ENCODE results near the gene ENOX1. TPM values are rescaled to one million over a fixed set of nuclear protein-coding genes. Genes with fewer than 3 reads are reported as not detected.

The ENOX1 gene
- total and polyA plus RNA-seq, 2 of the 13 experiments (the other 11 are each of a cell fraction or from before 2014, with no cell fraction given), result not detected

DNA sequence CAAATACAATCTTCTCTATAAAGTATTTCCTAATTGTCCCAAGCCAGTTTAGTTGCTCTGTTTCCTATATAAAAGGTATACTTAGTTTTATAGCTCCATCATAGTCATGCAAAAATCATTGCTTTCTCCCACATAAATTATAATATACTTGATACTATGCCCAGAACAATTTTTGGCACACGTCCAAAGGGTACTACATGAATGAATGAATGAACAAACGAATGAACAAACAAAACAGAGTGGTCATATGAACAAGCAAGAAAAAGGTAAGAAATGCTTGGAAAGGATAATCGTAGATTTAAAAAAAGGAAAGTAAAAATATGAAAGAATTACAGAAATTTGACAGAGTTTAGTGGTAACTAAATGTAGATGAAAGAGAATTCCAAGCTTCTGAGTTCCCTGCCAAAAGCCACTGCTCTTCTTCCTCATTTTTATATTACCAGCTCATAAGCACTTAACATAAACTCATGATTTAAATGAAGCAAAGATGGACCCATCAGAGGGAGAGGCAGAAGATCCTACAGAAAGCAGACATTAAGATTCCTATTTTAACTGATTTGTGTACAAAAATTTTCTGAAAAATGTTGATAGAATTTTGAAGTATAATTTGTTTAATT is 123.2 kb downstream of the ENOX1 start:
- no peaks in the 10 kb centered on the region for H4K20me1 ChIP-seq (ENCODE audit: insufficient read depth, low read length)
- intact Hi-C loops (cut with micrococcal nuclease; ENCODE audit: unreplicated experiment), result no loop called here
- ATAC-seq (no peak), FAIRE-seq (no peak), DNase-seq (ENCODE audit: low spot score) (no peak)
- no peak overlapping the region for H3K4me3 ChIP-seq (replicated peaks in 1 of 3; ENCODE audit: insufficient read depth in 1 of 3, low read depth in 2 of 3, low read length in 3 of 3)
- H3K36me3 ChIP-seq (replicated peaks in 1 of 2; ENCODE audit: control insufficient read depth in 1 of 2, insufficient read depth in 2 of 2, low read length in 2 of 2), result no peaks in the 10 kb centered on the region
- H3K9me3 ChIP-seq (ENCODE audit: low read length), result no peaks in the 10 kb centered on the region
- no peaks in the 10 kb centered on the region for H3K79me2 ChIP-seq (ENCODE audit: insufficient read depth, low read length)
- ChIA-PET CTCF (ENCODE audit: low intra/inter-chr PET ratio, low total read pairs) (no interaction called here), POLR2A (no interaction called here)
- H3K4me2 ChIP-seq (ENCODE audit: low read depth, low read length), result no peak overlapping the region
- H2AFZ ChIP-seq (ENCODE audit: low read length), result no peak overlapping the region
- 0% methylated on average over 3 of the region's 3 CpGs for WGBS (ENCODE audit: low lambda C conversion rate)
- in situ Hi-C loops (cut with HindIII; ENCODE audit: extremely low pct_ligation_motif_present, low pct_unique_long_range_greater_than_20kb), result no loop called here
- H3K27me3 ChIP-seq (ENCODE audit: control insufficient read depth in 1 of 2, insufficient read depth in 2 of 2, low read length in 2 of 2), result no peaks in the 10 kb centered on the region
- BruUV-seq (replicated peaks), result no TSS peak
- H3K27ac ChIP-seq (ENCODE audit: extremely low read length, insufficient read depth, low read length), result no peak overlapping the region
- no peak overlapping the region for H3K9ac ChIP-seq (ENCODE audit: insufficient read depth, low read depth, low read length)
- H3K4me1 ChIP-seq (ENCODE audit: insufficient read depth, low read length), result no peaks in the 10 kb centered on the region
- TF ChIP-seq, protein P1, sequence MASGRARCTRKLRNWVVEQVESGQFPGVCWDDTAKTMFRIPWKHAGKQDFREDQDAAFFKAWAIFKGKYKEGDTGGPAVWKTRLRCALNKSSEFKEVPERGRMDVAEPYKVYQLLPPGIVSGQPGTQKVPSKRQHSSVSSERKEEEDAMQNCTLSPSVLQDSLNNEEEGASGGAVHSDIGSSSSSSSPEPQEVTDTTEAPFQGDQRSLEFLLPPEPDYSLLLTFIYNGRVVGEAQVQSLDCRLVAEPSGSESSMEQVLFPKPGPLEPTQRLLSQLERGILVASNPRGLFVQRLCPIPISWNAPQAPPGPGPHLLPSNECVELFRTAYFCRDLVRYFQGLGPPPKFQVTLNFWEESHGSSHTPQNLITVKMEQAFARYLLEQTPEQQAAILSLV (CRISPR knock-in tag; IDR thresholded peaks at IDR 0.05; ENCODE audit: borderline replicate concordance), result no peak
- TF ChIP-seq ZNF776 (CRISPR knock-in tag; IDR thresholded peaks at IDR 0.05) (no peak), NR0B2 (CRISPR knock-in tag; IDR thresholded peaks at IDR 0.05) (no peak), ADNP (CRISPR knock-in tag; IDR thresholded peaks at IDR 0.05) (no peak), ZNF205 (CRISPR knock-in tag; IDR thresholded peaks at IDR 0.05) (no peak), SIX1 (CRISPR knock-in tag; IDR thresholded peaks at IDR 0.05; ENCODE audit: borderline replicate concordance) (no peak), REPIN1 (CRISPR knock-in tag; IDR thresholded peaks at IDR 0.05; ENCODE audit: borderline replicate concordance, low read depth) (no peak), HOXA5 (CRISPR knock-in tag; IDR thresholded peaks at IDR 0.05) (no peak), NFE2L2 (IDR thresholded peaks at IDR 0.05; ENCODE audit: low read length) (no peak), ZSCAN31 (CRISPR knock-in tag; IDR thresholded peaks at IDR 0.05; ENCODE audit: low read depth) (no peak)
- TF ChIP-seq, protein P2, sequence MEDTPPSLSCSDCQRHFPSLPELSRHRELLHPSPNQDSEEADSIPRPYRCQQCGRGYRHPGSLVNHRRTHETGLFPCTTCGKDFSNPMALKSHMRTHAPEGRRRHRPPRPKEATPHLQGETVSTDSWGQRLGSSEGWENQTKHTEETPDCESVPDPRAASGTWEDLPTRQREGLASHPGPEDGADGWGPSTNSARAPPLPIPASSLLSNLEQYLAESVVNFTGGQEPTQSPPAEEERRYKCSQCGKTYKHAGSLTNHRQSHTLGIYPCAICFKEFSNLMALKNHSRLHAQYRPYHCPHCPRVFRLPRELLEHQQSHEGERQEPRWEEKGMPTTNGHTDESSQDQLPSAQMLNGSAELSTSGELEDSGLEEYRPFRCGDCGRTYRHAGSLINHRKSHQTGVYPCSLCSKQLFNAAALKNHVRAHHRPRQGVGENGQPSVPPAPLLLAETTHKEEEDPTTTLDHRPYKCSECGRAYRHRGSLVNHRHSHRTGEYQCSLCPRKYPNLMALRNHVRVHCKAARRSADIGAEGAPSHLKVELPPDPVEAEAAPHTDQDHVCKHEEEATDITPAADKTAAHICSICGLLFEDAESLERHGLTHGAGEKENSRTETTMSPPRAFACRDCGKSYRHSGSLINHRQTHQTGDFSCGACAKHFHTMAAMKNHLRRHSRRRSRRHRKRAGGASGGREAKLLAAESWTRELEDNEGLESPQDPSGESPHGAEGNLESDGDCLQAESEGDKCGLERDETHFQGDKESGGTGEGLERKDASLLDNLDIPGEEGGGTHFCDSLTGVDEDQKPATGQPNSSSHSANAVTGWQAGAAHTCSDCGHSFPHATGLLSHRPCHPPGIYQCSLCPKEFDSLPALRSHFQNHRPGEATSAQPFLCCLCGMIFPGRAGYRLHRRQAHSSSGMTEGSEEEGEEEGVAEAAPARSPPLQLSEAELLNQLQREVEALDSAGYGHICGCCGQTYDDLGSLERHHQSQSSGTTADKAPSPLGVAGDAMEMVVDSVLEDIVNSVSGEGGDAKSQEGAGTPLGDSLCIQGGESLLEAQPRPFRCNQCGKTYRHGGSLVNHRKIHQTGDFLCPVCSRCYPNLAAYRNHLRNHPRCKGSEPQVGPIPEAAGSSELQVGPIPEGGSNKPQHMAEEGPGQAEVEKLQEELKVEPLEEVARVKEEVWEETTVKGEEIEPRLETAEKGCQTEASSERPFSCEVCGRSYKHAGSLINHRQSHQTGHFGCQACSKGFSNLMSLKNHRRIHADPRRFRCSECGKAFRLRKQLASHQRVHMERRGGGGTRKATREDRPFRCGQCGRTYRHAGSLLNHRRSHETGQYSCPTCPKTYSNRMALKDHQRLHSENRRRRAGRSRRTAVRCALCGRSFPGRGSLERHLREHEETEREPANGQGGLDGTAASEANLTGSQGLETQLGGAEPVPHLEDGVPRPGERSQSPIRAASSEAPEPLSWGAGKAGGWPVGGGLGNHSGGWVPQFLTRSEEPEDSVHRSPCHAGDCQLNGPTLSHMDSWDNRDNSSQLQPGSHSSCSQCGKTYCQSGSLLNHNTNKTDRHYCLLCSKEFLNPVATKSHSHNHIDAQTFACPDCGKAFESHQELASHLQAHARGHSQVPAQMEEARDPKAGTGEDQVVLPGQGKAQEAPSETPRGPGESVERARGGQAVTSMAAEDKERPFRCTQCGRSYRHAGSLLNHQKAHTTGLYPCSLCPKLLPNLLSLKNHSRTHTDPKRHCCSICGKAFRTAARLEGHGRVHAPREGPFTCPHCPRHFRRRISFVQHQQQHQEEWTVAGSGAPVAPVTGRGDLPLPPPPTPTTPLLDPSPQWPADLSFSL (CRISPR knock-in tag; IDR thresholded peaks at IDR 0.05), result no peak
- TF ChIP-seq, protein P3, sequence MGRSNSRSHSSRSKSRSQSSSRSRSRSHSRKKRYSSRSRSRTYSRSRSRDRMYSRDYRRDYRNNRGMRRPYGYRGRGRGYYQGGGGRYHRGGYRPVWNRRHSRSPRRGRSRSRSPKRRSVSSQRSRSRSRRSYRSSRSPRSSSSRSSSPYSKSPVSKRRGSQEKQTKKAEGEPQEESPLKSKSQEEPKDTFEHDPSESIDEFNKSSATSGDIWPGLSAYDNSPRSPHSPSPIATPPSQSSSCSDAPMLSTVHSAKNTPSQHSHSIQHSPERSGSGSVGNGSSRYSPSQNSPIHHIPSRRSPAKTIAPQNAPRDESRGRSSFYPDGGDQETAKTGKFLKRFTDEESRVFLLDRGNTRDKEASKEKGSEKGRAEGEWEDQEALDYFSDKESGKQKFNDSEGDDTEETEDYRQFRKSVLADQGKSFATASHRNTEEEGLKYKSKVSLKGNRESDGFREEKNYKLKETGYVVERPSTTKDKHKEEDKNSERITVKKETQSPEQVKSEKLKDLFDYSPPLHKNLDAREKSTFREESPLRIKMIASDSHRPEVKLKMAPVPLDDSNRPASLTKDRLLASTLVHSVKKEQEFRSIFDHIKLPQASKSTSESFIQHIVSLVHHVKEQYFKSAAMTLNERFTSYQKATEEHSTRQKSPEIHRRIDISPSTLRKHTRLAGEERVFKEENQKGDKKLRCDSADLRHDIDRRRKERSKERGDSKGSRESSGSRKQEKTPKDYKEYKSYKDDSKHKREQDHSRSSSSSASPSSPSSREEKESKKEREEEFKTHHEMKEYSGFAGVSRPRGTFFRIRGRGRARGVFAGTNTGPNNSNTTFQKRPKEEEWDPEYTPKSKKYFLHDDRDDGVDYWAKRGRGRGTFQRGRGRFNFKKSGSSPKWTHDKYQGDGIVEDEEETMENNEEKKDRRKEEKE (IDR thresholded peaks at IDR 0.05), result no peak

All from HepG2 (cell line).